K562 (cell line): ENCODE results near the gene PHLDA3.

Experiments used
- GATAD2A ChIP-seq: fragments of 450-650 bp; IDR thresholded peaks from 2 replicates; pipeline ENCODE4 v1.6.1; 2017
- LEF1 ChIP-seq: fragments of 450-650 bp; IDR thresholded peaks from 2 replicates; pipeline ENCODE4 v1.6.1; 2016; ENCODE audit warnings: mild to moderate bottlenecking
- MIER1 ChIP-seq: fragments of 450-650 bp; IDR thresholded peaks from 2 replicates; pipeline ENCODE4 v1.6.1; 2016; ENCODE audit warnings: antibody characterized with exemption, mild to moderate bottlenecking, low read depth
- SMAD1 ChIP-seq: fragments of 150-350 bp; IDR thresholded peaks from 2 replicates; pipeline ENCODE4 v1.6.1; 2014; ENCODE audit warnings: low read length, low read depth; ENCODE audit not compliant: partially characterized antibody
- TAL1 ChIP-seq: fragments of 450-650 bp; IDR thresholded peaks from 2 replicates; pipeline ENCODE4 v1.6.1; 2016; ENCODE audit warnings: mild to moderate bottlenecking
- TBP ChIP-seq: optimal IDR thresholded peaks from 2 replicates; pipeline ENCODE3; 2011; ENCODE audit warnings: low read depth, low read length, improper control_type of control experiment
- ZBTB17 ChIP-seq: fragments of 450-650 bp; formaldehyde crosslinking; IDR thresholded peaks from 2 replicates; pipeline ENCODE4 v1.4.0; 2020; ENCODE audit warnings: mild to moderate bottlenecking
- ZNF146 ChIP-seq: IDR thresholded peaks from one replicate; pipeline ENCODE4 v1.6.1; 2018; ENCODE audit warnings: missing compliant biosample characterization; ENCODE audit not compliant: unreplicated experiment
- ZZZ3 ChIP-seq: fragments of 450-650 bp; IDR thresholded peaks from 2 replicates; pipeline ENCODE4 v1.6.1; 2016; ENCODE audit warnings: antibody characterized with exemption, mild to moderate bottlenecking, moderate library complexity
- TF ChIP-seq, protein P1 (sequence below), 3 experiments: IDR thresholded peaks in 2 of 3; conservative IDR thresholded peaks in 1 of 3; 2 replicates each; pipeline ENCODE4 v1.5.1; 2011 to 2012; ENCODE audit warnings: low read length in 3 of 3, mild to moderate bottlenecking in 3 of 3, control low read depth in 2 of 3, improper control_type of control experiment in 1 of 3, inconsistent platforms in 1 of 3, low read depth in 1 of 3, mixed read lengths in 1 of 3, moderate library complexity in 1 of 3; ENCODE audit not compliant: insufficient read depth in 2 of 3
- TF ChIP-seq, protein P2 (sequence below): fragments of 450-650 bp; IDR thresholded peaks from 2 replicates; pipeline ENCODE4 v1.6.1; 2016; ENCODE audit warnings: low read depth, mild to moderate bottlenecking, moderate library complexity
- TF ChIP-seq, protein P3 (sequence below): sonication (generic); formaldehyde crosslinking; IDR thresholded peaks from 2 replicates; pipeline ENCODE4 v1.8.1; 2023; ENCODE audit warnings: missing genetic modification reagents, mild to moderate bottlenecking, borderline replicate concordance

DNA sequence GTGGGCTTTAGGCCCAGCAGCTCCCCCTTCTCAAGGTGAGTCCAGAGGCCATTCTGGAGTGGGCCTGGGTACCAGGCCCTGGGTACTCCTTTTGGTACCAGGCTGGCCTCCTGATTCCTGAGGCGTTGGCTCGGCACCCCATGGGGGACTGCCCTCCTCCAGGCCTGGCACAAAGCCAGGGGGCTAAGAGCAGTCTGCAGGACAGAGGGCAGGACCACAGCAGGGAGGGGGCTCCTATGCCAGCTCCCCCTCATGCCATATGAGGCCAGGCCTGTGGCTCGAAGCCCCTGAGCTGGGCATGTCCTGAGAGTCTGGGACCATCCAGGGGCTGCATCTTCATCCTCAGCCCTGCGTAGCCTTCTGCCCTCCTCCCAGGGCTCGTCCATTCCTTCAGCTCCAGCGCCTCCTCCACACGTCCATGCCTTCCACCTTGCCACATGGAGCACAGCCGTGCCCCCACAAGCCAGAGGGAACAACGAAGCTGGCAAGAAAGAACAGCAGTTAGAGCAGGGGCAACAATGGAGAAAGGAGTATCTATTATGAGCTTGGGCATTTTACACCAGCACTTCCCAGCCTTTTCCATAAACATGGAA lies 3.2 kb downstream of the PHLDA3 start:
- TF ChIP-seq TBP = no peak
- no peak for TF ChIP-seq ZNF146 (CRISPR knock-in tag)
- TF ChIP-seq, protein P1, sequence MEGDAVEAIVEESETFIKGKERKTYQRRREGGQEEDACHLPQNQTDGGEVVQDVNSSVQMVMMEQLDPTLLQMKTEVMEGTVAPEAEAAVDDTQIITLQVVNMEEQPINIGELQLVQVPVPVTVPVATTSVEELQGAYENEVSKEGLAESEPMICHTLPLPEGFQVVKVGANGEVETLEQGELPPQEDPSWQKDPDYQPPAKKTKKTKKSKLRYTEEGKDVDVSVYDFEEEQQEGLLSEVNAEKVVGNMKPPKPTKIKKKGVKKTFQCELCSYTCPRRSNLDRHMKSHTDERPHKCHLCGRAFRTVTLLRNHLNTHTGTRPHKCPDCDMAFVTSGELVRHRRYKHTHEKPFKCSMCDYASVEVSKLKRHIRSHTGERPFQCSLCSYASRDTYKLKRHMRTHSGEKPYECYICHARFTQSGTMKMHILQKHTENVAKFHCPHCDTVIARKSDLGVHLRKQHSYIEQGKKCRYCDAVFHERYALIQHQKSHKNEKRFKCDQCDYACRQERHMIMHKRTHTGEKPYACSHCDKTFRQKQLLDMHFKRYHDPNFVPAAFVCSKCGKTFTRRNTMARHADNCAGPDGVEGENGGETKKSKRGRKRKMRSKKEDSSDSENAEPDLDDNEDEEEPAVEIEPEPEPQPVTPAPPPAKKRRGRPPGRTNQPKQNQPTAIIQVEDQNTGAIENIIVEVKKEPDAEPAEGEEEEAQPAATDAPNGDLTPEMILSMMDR (IDR thresholded peaks at IDR 0.05 in 2 of 3, conservative IDR thresholded peaks at IDR 0.05 in 1 of 3; ENCODE audit: insufficient read depth in 2 of 3, low read depth in 1 of 3, low read length in 3 of 3) = no peak
- no peak for TF ChIP-seq SMAD1
- no peak for TF ChIP-seq MIER1
- TF ChIP-seq LEF1 = no peak
- TF ChIP-seq ZBTB17 = no peak
- TF ChIP-seq ZZZ3 = no peak
- TF ChIP-seq GATAD2A = no peak
- TF ChIP-seq, protein P2, sequence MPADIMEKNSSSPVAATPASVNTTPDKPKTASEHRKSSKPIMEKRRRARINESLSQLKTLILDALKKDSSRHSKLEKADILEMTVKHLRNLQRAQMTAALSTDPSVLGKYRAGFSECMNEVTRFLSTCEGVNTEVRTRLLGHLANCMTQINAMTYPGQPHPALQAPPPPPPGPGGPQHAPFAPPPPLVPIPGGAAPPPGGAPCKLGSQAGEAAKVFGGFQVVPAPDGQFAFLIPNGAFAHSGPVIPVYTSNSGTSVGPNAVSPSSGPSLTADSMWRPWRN = no peak
- TF ChIP-seq, protein P3, sequence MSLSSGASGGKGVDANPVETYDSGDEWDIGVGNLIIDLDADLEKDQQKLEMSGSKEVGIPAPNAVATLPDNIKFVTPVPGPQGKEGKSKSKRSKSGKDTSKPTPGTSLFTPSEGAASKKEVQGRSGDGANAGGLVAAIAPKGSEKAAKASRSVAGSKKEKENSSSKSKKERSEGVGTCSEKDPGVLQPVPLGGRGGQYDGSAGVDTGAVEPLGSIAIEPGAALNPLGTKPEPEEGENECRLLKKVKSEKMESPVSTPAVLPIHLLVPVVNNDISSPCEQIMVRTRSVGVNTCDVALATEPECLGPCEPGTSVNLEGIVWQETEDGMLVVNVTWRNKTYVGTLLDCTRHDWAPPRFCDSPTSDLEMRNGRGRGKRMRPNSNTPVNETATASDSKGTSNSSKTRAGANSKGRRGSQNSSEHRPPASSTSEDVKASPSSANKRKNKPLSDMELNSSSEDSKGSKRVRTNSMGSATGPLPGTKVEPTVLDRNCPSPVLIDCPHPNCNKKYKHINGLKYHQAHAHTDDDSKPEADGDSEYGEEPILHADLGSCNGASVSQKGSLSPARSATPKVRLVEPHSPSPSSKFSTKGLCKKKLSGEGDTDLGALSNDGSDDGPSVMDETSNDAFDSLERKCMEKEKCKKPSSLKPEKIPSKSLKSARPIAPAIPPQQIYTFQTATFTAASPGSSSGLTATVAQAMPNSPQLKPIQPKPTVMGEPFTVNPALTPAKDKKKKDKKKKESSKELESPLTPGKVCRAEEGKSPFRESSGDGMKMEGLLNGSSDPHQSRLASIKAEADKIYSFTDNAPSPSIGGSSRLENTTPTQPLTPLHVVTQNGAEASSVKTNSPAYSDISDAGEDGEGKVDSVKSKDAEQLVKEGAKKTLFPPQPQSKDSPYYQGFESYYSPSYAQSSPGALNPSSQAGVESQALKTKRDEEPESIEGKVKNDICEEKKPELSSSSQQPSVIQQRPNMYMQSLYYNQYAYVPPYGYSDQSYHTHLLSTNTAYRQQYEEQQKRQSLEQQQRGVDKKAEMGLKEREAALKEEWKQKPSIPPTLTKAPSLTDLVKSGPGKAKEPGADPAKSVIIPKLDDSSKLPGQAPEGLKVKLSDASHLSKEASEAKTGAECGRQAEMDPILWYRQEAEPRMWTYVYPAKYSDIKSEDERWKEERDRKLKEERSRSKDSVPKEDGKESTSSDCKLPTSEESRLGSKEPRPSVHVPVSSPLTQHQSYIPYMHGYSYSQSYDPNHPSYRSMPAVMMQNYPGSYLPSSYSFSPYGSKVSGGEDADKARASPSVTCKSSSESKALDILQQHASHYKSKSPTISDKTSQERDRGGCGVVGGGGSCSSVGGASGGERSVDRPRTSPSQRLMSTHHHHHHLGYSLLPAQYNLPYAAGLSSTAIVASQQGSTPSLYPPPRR (CRISPR knock-in tag) = no peak
- TF ChIP-seq TAL1 = no peak
